Measurements from ENCODE around the gene MYL3.

MYL3 gene

GRCh38 chr3:46821553-46821952, 41.7 kb downstream of the MYL3 start:
- DNase-seq: no peak

- DNase-seq: no peak
These were observed 42.4 kb downstream of the MYL3 start for GRCh38 chr3:46820852-46821251.

GRCh38 chr3:46812237-46812791, 50.9 kb downstream of the MYL3 start:
- peak; percentile 87 for DNase-seq

- DNase-seq: no peak
These were observed 51.5 kb downstream of the MYL3 start for GRCh38 chr3:46811615-46812236.

- DNase-seq: peak; percentile 23
These were observed 54.5 kb downstream of the MYL3 start for GRCh38 chr3:46808766-46809165.

Measured in stimulated activated CD4-positive, alpha-beta T cell treated with anti-CD3 and anti-CD28 coated beads, Interleukin-15, amount 100 ng/mL, for 24 hours (primary cell).